ENCODE data around the gene COL11A2.

The COL11A2 gene

DNA sequence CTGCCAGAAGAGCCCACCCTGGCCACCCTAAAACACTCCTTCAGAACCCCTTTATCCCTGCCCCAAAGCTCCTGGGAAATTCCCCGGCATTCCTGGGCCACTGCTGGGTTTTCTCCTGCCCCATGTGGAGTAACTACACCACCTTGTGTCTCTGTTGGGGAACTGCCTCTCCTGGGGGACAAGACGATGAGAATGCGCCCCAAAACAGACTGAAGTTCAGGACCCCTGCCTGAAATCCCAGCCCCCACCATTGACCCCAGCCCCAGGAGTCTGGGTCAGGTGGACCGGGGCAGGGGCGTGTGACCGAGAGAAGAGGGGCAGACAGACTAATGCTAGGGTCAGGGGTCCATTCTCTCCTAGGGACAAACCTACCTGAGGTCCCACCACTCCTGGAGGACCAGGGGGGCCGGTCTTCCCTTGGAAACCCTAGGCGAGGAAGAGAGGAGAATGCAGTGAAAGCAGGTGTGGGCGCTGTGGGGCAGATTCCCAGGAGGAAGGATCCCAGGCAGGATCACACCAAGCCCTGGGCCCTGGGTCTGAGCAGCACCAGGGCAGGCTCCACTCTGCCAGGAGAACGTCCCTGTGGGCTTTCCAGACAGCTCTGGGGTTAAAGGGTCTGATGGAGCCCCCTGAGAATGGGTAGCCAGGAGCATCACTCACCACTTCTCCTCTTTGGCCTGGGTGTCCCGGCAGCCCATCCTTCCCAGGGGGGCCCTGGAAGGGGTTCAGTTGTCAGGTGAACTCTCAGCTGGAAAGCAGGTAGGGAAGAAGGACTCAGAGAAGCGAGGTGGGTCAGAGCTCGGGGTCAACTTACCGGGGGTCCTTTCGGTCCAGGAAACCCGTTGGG is 19.4 kb downstream of the COL11A2 start:
- in situ Hi-C loops (cut with MboI; ENCODE audit: low sequenced_read_pairs): no loop called here

DNA sequence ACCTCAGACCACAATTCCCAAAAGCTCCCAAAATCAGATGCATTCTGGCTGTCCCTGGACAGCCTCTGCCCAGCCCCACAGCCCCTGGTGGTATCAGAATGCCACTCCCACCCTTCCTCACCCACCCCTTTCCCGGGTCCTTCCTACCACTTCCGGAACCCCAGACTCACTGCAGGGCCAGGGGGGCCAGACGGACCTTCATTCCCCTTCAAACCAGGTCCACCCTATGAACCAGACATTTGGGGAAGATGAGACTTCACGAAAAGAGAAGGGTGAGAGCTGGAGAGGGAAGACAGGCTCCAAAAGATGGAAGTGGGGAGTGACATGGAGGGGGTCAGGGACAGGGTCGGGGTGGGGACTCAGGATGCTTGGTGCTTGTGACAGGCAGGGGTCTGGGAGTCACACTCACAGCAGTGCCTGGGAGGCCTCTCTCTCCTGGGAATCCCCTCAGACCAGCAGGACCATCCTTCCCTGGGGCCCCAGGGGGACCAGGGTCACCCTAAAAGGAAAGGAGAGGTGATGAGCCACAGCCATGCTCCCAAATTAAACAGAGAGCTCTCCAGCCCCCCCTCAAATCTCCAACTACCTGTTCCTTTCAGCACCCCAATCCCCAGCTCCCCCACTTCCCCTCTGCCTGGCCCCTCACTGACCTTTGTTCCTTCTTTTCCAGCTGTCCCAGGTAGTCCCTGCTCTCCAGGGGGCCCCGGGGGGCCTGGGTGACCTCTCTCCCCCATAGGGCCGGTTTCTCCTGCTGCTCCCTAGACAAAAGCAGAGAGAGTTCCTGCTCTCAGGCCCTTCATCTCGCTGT is 20.2 kb downstream of the COL11A2 start:
- in situ Hi-C loops (cut with MboI; ENCODE audit: low sequenced_read_pairs): no loop called here

DNA sequence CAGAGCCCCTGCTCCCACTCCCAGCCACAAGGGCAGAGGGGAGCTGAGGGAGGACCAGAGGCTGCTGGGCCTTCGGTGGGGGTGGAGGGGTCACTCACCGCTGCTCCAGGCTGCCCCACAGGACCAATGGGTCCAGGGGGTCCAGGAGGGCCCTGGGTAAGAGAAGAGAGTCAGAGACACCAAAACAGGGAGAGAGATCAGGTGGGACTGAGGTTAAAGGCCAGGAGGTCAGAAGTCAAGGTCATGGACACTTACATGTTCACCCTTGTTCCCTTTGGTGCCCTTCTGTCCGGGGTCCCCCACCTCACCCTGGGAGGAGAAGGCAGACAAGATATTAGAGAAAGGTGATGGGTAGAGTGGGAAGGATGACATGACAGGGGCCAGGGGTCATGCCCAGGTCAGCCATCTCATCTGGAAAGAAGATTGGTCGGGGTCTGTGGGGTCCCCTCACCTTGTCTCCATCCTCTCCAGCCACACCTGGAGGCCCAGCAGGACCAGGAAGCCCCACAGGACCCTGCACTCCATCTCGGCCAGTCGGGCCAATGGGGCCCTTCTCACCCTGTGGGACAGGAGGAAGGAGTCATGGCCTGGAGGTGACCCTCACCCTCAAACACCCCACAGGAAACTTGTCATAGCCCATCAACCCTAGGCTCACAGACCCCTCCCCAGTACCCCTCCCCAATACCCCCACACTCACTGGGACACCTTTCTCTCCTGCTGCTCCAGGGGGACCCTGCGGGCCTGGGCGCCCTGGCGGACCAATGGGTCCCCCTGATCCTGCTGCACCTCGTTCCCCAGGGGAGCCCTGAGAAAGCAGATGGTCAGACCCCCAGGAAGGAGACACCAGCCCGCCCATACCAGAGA is 21.0 kb downstream of the COL11A2 start:
- in situ Hi-C loops (cut with MboI; ENCODE audit: low sequenced_read_pairs): no loop called here

DNA sequence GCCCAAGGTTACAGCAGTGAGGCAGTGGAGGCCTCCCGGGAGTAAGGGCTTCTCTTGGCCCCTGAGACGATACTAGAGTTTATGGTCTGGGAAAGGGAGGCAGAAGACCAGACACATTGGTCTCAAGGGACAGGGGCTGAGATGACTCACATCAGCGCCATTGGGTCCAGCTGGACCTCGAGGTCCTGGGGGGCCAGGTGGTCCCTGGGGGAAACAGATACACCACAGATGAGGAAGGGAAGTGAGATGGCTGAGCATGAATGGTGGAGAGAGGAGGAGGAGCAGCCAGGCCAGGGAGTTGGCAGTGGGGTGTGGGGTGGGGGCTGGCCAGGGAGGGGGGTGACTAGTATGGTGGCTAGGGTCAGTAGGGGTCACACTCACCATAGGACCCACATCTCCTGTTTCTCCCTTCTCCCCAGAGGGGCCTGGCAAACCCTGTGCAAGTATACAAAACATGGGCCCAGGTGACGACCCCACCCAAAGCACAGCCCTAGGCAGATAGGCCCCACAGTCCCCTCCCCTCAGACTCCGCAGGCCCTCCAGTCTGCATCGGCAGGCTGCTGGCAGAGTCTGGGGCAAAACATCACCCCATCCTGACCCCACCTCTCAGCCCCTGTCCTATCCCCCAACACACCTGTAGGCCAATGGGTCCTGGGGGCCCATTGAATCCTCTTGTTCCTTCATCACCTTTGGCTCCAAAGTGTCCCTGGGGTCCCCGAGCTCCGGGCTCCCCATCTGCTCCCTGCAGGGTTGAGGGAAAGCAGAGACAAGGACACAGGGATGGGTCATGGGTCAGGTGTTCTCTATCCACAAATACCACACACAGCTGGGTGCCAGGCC is 21.9 kb downstream of the COL11A2 start:
- in situ Hi-C loops (cut with MboI; ENCODE audit: low sequenced_read_pairs): no loop called here

DNA sequence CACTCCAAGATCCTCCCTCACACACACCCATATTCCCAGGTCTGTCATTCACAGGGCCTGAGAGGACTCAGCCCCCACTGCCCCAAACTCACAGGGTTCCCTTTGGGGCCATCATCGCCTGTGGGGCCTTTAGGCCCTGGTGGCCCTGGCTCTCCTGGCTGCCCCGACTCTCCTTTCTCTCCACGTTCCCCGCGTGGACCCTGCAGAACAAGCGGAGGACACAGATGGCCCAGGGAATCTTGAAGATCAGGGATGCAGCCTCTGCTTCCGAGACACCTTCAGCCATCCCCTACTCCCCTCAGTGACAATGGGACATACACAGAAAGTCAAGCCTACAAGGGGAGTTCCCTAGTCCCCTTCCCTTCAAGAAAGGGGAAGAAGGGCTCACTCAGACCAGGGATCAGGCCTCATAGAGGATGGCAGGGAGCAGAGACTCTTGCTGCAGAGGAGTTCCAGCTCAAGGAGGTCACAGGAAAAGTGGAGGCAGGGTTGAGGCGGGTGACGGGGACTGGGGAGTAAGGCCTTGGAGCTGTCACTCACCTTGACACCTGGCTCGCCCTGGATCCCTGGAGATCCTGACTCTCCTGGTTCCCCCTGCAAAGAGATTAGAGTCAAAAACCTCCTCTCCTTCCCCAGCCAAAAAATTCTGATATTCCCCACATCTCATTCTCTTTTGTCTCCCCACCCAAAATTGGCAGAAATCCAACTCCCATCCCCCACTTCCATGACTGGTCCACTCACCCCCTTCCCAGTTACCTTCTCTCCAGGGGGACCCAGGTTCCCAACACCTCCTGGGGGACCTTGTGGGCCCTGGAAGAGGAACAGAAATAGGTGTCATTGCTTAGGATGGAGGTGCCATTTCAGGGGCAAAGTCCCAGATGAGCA is 22.7 kb downstream of the COL11A2 start:
- in situ Hi-C loops (cut with MboI; ENCODE audit: low sequenced_read_pairs): no loop called here

DNA sequence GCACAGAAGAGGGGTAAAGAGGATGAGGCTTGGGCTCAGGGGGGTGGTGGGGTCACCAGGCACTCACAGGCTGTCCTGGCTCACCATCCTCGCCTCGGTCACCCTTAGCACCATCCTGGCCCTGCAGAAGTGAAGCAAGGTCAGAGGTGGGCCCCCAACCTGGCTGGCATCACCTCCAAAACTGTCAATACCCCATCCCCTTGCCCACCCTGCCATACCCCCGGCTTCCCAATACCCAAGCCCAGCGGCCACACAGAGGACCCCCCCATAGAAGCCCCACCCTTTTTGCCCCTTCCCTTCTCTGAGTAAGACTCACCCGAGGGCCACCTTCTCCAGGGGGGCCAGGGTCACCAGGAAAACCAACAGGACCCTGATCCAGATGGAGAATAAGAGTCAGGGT is 23.6 kb downstream of the COL11A2 start:
- in situ Hi-C loops (cut with MboI; ENCODE audit: low sequenced_read_pairs): no loop called here

DNA sequence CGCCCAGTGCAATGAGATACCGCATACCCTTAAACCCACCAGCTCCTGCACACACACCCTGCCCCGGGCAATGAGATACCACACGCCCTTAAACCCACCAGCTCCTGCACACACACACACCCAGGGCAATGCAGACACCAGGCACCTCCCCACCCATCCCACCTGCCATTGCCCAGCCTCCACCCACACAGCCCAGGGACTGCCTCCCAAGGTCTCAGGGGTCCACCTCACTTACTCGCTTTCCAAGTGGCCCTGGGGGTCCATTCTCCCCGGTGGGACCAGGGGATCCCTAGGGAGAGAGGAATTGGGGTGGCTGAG is 24.0 kb downstream of the COL11A2 start:
- in situ Hi-C loops (cut with MboI; ENCODE audit: low sequenced_read_pairs): no loop called here

DNA sequence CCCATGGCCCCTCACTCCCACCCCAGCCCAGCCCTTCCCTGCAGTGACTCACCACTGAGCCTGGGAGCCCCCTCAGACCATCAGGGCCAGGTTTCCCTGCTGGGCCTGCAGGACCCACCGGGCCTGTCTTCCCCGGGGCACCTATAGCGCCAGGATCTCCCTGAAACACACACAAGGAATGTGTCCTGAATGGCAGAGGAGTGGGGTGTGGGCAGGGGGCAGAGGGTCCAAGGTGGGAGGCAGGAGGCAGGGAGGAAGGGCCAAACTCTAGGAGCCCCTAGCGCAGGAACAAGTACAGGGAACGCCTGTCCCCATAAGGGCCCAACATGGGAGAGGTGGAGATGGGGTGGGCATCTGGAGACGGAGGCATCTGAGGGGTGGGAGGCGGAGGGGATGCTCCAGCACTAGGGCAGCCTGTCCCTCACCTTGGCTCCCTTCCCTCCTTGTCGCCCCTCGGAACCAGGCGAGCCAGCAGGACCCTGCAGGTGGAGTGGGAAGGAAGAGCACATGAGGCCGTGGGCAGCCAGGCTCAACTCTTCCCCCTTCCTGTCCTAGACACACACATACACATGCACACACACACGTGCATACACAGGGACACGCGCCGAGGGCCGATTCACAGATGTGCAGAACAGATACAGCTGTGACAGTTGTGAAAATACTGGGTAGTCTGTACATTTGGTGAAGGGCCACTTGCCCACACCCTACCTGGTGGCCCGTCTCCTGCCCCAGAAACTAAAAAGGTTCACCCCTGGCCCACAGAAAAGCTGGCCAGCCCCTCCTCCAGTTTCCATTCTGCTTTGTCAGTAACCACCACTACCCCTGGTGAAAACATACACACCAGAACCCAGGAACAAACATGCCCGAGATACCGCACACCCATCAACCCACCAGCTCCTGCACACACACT is 24.6 kb downstream of the COL11A2 start:
- in situ Hi-C loops (cut with MboI; ENCODE audit: low sequenced_read_pairs): no loop called here

DNA sequence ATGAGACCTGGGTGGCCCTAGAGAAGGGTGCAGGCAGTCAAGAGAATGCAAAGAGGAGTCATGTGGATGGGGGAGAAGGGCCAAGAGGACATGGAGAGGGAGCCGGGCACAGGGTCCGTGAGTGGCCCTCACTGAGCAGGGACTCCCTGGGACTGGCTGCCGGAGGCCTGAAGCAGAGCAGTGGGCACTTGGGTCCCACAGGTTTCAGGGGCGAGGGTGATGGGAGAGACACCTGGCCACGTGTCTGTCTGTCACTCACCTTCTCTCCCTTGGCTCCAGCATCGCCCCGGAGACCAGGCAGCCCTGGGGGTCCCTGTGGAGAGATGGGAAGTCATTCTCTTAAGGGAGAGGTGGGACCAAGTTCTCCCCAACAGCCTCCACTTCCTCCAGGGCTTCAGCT is 25.5 kb downstream of the COL11A2 start:
- in situ Hi-C loops (cut with MboI; ENCODE audit: low sequenced_read_pairs): no loop called here

DNA sequence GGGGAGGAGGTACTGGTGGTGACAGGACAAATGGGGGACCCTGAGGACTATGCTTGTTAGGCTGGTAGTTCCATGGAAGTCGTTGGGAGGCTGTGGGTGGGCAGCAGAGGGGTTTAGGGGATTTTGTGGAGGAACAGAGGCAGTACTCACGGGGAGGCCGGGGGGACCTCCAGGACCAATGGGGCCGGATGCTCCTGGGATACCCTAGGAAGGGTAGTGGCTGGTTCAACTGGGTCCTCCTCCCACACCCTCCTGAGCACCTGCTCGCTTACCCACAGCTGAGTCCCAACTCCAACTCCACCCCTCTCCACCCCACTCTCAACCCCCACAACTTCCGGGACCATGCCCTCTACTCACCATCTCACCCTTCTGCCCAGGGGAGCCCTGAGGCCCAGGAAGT is 25.9 kb downstream of the COL11A2 start:
- in situ Hi-C loops (cut with MboI; ENCODE audit: low sequenced_read_pairs): no loop called here

DNA sequence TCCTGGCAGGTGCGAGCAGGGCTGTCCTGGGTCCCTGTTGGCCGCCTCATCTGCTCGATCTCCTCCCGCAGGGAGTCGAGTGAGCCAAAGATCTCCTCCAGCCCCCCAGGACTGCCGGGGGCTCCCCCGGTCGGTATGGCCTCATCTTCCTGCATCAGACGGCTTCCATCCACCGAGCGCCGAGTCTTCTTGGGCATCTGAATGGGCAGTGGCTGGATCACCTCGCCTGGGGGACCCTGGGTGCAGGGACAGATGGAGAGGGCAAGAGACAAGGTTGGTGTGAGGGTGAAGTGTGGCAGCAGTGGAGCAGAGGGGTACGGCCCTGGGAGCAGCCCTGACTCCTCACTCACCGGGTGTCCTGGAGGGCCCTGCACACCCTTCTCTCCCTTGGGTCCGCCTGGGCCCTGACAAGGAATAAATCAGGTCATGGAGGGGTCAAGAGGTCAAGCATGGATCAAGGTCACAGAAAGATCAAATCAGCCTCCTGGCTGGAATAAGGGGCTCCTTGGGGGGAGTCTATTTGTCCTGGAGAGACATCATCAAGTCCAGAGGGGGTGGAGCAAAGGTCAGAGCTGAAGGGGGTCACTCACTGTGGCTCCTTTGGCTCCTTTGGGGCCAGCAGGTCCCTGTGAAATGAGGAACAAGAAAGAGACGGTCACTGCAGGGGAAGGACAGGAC is 26.5 kb downstream of the COL11A2 start:
- in situ Hi-C loops (cut with MboI; ENCODE audit: low sequenced_read_pairs): no loop called here

DNA sequence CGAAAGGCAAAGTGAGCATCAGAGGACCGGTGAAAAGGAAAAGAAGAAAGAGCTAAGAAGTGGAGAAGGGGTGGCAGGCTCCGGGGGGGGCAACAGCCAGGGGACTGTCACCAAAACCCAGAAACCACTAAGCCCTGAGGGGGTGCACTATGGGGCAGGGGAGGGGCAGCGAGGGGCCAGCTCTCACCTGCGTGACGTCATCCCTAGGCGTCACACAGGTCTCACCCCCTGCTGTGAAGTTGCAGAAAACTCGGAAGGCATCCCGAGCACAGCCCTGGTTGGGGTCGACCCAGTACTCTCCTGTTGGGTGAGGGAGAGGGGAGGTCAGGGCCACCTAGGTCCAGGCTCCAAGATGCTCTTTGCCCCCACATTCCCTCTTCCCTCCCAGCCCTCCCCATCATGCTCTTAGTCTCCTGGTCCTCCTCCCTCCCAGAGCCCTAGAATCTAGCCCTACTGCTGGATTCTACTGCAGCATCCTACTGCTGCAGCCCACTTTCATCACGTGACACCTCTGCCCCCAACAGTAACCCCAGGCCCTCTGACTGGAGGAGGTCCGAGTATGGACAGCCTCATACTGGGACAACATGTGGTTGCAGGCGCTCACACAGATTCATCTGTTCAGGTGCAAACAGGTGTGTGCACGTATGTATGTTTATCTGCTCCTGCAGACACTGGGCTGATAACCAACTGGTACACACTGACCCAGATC is 27.4 kb downstream of the COL11A2 start:
- in situ Hi-C loops (cut with MboI; ENCODE audit: low sequenced_read_pairs): no loop called here

DNA sequence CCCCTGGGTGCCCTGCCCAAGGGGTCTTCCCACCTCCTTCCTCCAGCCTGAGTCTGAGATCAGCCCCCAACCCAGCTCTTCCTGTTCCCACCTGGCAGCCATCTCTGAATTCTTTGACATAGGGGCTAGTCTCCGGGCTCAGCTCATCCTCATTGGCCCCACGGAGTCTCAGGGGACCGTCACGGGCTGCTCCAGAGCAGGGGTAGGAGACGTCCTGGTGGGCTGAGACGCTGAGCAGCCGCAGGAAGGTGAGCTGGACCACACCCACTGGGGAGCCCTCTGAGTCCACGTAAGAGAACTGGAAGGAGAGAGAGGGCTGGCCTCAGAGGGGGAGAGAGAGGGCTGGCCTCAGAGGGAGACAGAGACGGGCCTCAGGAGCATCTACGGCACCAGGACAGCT is 28.1 kb downstream of the COL11A2 start:
- in situ Hi-C loops (cut with MboI; ENCODE audit: low sequenced_read_pairs): no loop called here

DNA sequence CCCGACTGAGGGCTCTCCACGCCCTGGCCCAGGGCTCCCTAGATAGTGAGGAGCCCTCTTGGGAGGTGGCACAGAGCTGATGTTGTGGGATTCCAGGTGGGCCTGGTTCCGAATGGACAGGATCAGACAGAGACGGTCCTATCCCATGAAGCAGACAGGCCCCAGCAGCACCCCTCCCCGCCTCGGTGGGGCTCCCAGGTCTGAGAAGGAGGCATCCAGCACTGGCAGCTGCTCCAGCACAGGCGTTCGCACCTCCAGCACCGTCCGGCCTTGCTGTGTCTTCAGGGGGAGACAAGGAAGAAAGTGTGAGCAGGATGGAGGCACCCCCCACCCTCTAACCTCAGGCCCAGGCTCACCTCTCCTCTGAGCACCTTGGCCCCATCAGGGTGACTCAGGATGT is 28.7 kb downstream of the COL11A2 start:
- in situ Hi-C loops (cut with MboI; ENCODE audit: low sequenced_read_pairs): no loop called here

DNA sequence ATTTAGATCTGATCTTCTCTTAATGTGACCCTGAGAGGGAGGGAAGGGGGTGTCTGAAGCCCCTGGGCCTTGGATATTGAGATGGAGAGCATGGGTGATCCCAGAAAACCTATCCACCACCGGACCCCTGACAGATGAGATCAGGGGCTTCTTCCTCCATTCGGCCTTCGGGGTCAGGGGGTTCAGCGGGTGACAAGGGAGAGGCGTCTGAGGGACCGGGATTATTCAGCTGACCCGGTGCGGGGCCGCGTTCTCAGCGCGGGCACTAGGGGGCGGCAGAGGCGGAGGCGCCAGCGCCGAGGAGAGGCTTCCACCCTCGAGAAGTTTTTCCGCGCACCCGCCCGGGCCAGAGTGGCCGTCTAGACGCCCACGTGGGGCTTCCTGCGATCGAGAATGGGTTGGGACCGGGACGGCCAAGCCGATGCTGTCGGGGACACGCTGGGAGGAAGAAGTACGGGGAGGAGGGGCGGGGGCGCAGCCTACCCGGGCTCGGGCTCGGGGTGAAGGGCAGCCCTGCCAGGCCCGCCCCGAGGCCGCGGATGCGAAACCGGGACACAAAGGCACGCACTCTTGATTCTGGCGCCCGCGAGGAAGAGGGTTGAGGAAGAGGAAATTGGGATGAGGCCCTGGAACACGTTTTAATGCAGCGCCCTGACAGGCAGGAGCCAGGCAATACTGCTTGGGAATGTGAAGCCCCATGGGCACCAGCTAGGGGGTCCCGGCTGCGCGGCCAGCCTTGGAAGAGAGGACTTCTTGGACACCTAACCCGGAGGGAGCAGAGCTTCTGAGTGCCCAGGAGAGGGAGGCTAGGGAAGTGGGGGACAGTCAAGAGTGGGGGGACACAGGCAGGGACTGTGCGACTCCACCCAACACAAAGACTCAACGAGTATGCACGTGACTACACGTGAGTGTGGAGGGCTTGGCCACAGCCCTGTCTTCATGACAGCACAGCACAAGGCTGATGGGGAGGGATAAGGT is 30.6 kb downstream of the COL11A2 start:
- in situ Hi-C loops (cut with MboI; ENCODE audit: low sequenced_read_pairs): no loop called here

DNA sequence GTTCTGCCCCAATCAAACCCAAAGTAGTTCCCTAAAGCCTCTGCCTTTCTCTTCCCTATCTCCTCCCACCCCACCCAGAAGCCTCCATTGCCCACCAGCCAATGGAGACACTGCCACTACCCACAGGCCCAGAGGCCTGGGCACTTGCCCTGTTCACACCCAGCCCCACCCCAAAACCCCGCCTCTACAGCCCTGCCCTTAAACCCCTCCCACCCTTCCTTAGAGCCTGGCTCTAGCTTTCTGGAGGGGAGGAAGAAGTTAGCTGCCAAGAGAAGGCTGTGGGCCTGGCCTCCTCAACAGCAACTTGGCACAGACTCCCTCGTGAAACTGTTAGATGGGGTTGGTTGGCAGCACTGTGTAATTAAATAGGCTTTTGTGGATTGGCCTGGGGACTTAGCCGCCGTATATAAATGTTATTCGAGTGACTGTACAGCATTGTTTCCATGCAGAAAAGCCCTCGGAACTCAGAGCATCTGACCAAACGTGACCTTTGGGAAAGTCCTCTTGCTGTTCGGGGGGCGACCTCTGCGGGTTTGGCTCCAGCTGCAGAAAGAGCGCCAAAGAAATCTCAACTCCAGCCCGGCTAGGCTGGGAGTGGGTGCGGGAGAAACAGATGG is 31.4 kb downstream of the COL11A2 start:
- in situ Hi-C loops (cut with MboI; ENCODE audit: low sequenced_read_pairs): no loop called here

Measured in HL-60/S4 treated with retinoic acid at 250 ng/mL for 4 days and 3 days (cell line).